ENCODE measurements around the gene TALDO1. TPM values are rescaled to one million over a fixed set of nuclear protein-coding genes. Genes with fewer than 3 reads are reported as not detected.

The TALDO1 gene
- total RNA-seq, 2 experiments from 2014 or later: 219 to 268 TPM

- ChIA-PET POLR2A (no interaction called here), CTCF (interaction anchor here (0.9 to 1.0 kb wide), 2 partner anchors 68 to 73 kb away, joined by 3 to 4 read pairs; no protein-coding TSS in a partner anchor)
- no peaks in the 10 kb centered on the region for H3K9me3 Mint-ChIP-seq
- H3K27me3 Mint-ChIP-seq: no peaks in the 10 kb centered on the region
- H3K36me3 Mint-ChIP-seq (ENCODE audit: low read depth): peaks cover 3% of the 10 kb centered on the region
- no peak for DNase-seq
- no peak overlapping the region for H3K27ac Mint-ChIP-seq
- peaks cover 8% of the 10 kb centered on the region for H3K4me1 Mint-ChIP-seq
- H3K4me3 Mint-ChIP-seq: no peak overlapping the region
Observed at GRCh38 chr11:769887-770641, 22.8 kb downstream of the TALDO1 start.

- CTCF ChIA-PET: interaction anchor here (0.9 to 1.4 kb wide), 3 partner anchors 26 to 74 kb away, joined by 3 to 4 read pairs (median 3); no protein-coding TSS in a partner anchor
- H3K27ac Mint-ChIP-seq: no peak overlapping the region
- no peaks in the 10 kb centered on the region for H3K9me3 Mint-ChIP-seq
- H3K36me3 Mint-ChIP-seq (ENCODE audit: low read depth): no peaks in the 10 kb centered on the region
- DNase-seq: no peak
- H3K4me3 Mint-ChIP-seq: no peak overlapping the region
- peaks cover 12% of the 10 kb centered on the region for H3K4me1 Mint-ChIP-seq
- no peaks in the 10 kb centered on the region for H3K27me3 Mint-ChIP-seq
- POLR2A ChIA-PET: no interaction called here
Observed at GRCh38 chr11:770642-771616, 23.7 kb downstream of the TALDO1 start.

- no peak for DNase-seq
- ChIA-PET CTCF (interaction anchor here (1.4 kb wide), 1 partner anchor 25 kb away, joined by 3 read pairs; no protein-coding TSS in a partner anchor), POLR2A (no interaction called here)
- no peaks in the 10 kb centered on the region for H3K9me3 Mint-ChIP-seq
- no peak overlapping the region for H3K27ac Mint-ChIP-seq
- no peak overlapping the region for H3K4me3 Mint-ChIP-seq
- H3K36me3 Mint-ChIP-seq (ENCODE audit: low read depth): peaks cover 2% of the 10 kb centered on the region
- no peaks in the 10 kb centered on the region for H3K27me3 Mint-ChIP-seq
- H3K4me1 Mint-ChIP-seq: peaks cover 16% of the 10 kb centered on the region
Observed at GRCh38 chr11:771617-772204, 24.4 kb downstream of the TALDO1 start.

GRCh38 chr11:772429-773390, 25.4 kb downstream of the TALDO1 start:
- Mint-ChIP-seq H3K27ac (no peak overlapping the region), H3K27me3 (no peaks in the 10 kb centered on the region), H3K4me3 (no peak overlapping the region), H3K9me3 (no peaks in the 10 kb centered on the region), H3K4me1 (peaks cover 16% of the 10 kb centered on the region), H3K36me3 (ENCODE audit: low read depth) (peaks cover 2% of the 10 kb centered on the region)
- POLR2A ChIA-PET: no interaction called here
- CTCF ChIA-PET: no interaction called here
- no peak for DNase-seq

GRCh38 chr11:773425-773824, 26.2 kb downstream of the TALDO1 start:
- Mint-ChIP-seq H3K36me3 (ENCODE audit: low read depth) (peaks cover 2% of the 10 kb centered on the region), H3K27me3 (no peaks in the 10 kb centered on the region), H3K4me1 (peaks cover 16% of the 10 kb centered on the region), H3K27ac (no peak overlapping the region), H3K4me3 (no peak overlapping the region), H3K9me3 (no peaks in the 10 kb centered on the region)
- CTCF ChIA-PET: interaction anchor here (0.7 kb wide), 1 partner anchor 16 kb away, joined by 3 read pairs; no protein-coding TSS in a partner anchor
- DNase-seq: no peak
- POLR2A ChIA-PET: no interaction called here

- ChIA-PET CTCF (interaction anchor here (0.7 kb wide), 1 partner anchor 17 kb away, joined by 3 read pairs; no protein-coding TSS in a partner anchor), POLR2A (no interaction called here)
- no peaks in the 10 kb centered on the region for H3K9me3 Mint-ChIP-seq
- H3K27ac Mint-ChIP-seq: peak overlapping the region; percentile 25
- H3K36me3 Mint-ChIP-seq (ENCODE audit: low read depth): peaks cover 2% of the 10 kb centered on the region
- H3K4me1 Mint-ChIP-seq: peaks cover 17% of the 10 kb centered on the region
- H3K27me3 Mint-ChIP-seq: no peaks in the 10 kb centered on the region
- no peak overlapping the region for H3K4me3 Mint-ChIP-seq
- no peak for DNase-seq
Observed at GRCh38 chr11:773830-774229, 26.6 kb downstream of the TALDO1 start.

GRCh38 chr11:774873-775592, 27.8 kb downstream of the TALDO1 start:
- peak overlapping the region; percentile 51 for H3K27ac Mint-ChIP-seq
- peak overlapping the region; percentile 54 for H3K4me3 Mint-ChIP-seq
- no peak for DNase-seq
- peaks cover 2% of the 10 kb centered on the region for H3K36me3 Mint-ChIP-seq (ENCODE audit: low read depth)
- ChIA-PET CTCF (interaction anchor here (1.9 kb wide), 1 partner anchor 256 kb away, joined by 6 read pairs; no protein-coding TSS in a partner anchor), POLR2A (no interaction called here)
- H3K27me3 Mint-ChIP-seq: no peaks in the 10 kb centered on the region
- H3K4me1 Mint-ChIP-seq: peaks cover 24% of the 10 kb centered on the region
- H3K9me3 Mint-ChIP-seq: no peaks in the 10 kb centered on the region

GRCh38 chr11:776263-776560, 28.9 kb downstream of the TALDO1 start:
- no peaks in the 10 kb centered on the region for H3K27me3 Mint-ChIP-seq
- DNase-seq: no peak
- peak overlapping the region; percentile 80 for H3K4me3 Mint-ChIP-seq
- H3K9me3 Mint-ChIP-seq: no peaks in the 10 kb centered on the region
- H3K4me1 Mint-ChIP-seq: peaks cover 25% of the 10 kb centered on the region
- ChIA-PET CTCF (interaction anchor here (1.9 kb wide), 1 partner anchor 257 kb away, joined by 6 read pairs; no protein-coding TSS in a partner anchor), POLR2A (no interaction called here)
- H3K27ac Mint-ChIP-seq: peak overlapping the region; percentile 87
- peaks cover 4% of the 10 kb centered on the region for H3K36me3 Mint-ChIP-seq (ENCODE audit: low read depth)

- peaks cover 25% of the 10 kb centered on the region for H3K4me1 Mint-ChIP-seq
- ChIA-PET CTCF (interaction anchor here (0.9 to 1.9 kb wide), 2 partner anchors 24 to 258 kb away, joined by 3 to 6 read pairs; no protein-coding TSS in a partner anchor), POLR2A (interaction anchor here (1.3 kb wide), 1 partner anchor 14 kb away, joined by 4 read pairs; no protein-coding TSS in a partner anchor)
- no peaks in the 10 kb centered on the region for H3K27me3 Mint-ChIP-seq
- H3K9me3 Mint-ChIP-seq: no peaks in the 10 kb centered on the region
- H3K4me3 Mint-ChIP-seq: peak overlapping the region; percentile 80
- peaks cover 4% of the 10 kb centered on the region for H3K36me3 Mint-ChIP-seq (ENCODE audit: low read depth)
- H3K27ac Mint-ChIP-seq: peak overlapping the region; percentile 87
- DNase-seq: peak; percentile 33
Observed at GRCh38 chr11:776561-777287, 29.5 kb downstream of the TALDO1 start.

- peaks cover 25% of the 10 kb centered on the region for H3K4me1 Mint-ChIP-seq
- no peaks in the 10 kb centered on the region for H3K27me3 Mint-ChIP-seq
- ChIA-PET CTCF (interaction anchor here (0.6 to 0.9 kb wide), 8 partner anchors 14 to 165 kb away, joined by 3 to 6 read pairs (median 3); no protein-coding TSS in a partner anchor), POLR2A (interaction anchor here (1.3 kb wide), 1 partner anchor 13 kb away, joined by 4 read pairs; no protein-coding TSS in a partner anchor)
- DNase-seq: peak; percentile 94
- H3K36me3 Mint-ChIP-seq (ENCODE audit: low read depth): peaks cover 4% of the 10 kb centered on the region
- H3K27ac Mint-ChIP-seq: peak within 1 kb of the TSS; percentile 91
- H3K4me3 Mint-ChIP-seq: peak within 1 kb of the TSS; percentile 83
- no peaks in the 10 kb centered on the region for H3K9me3 Mint-ChIP-seq
Observed at GRCh38 chr11:777288-778255, 30.3 kb downstream of the TALDO1 start, which contains the start of gene GATD1. TSS of gene GATD1 (minus strand) at chr11:777487. CDS start at chr11:777462, 25 bp downstream.

Measured in activated CD4-positive, alpha-beta T cell treated with anti-CD3 and anti-CD28 coated beads, Interleukin-2, amount 10 ng/mL, durations not matched to agents 7 days and 5 days (primary cell).